NB4 (cell line): ENCODE results near the gene MATR3.

Experiments used
- MYC ChIP-seq: IDR thresholded peaks from 2 replicates; pipeline ENCODE4 v1.6.1; 2011; ENCODE audit warnings: low read depth, low read length
- POLR2A ChIP-seq: IDR thresholded peaks from 2 replicates; pipeline ENCODE4 v1.6.1; 2011; ENCODE audit warnings: mild to moderate bottlenecking; ENCODE audit not compliant: insufficient read length; ENCODE audit errors: extremely low read depth
- TF ChIP-seq, protein P1 (sequence below): IDR thresholded peaks from one replicate; pipeline ENCODE4 v1.5.1; 2012; ENCODE audit warnings: low read depth, low read length
- TF ChIP-seq, protein P2 (sequence below): IDR thresholded peaks from 2 replicates; pipeline ENCODE4 v1.6.1; 2011; ENCODE audit warnings: low read depth, low read length

DNA sequence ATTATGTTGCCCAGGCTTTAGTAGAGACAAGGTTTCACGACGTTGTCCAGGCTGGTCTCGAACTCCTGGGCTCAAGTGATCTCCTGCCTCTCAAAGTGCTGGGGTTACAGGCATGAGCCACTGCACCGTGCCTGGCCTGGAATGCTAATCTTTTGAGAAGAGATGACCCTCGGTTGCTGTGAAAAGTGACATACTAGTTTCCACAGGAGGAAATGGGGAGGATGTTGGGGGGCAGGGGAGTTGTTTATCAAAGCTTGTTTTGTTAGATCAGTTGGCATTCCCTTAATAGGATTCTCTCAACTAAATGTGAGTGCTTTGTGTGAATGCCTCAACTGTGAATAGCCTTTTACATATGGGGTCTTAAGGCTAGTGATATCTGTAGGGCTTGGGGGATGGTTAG, 16.4 kb upstream of the MATR3 start:
- TF ChIP-seq POLR2A, result no peak
- TF ChIP-seq, protein P1, sequence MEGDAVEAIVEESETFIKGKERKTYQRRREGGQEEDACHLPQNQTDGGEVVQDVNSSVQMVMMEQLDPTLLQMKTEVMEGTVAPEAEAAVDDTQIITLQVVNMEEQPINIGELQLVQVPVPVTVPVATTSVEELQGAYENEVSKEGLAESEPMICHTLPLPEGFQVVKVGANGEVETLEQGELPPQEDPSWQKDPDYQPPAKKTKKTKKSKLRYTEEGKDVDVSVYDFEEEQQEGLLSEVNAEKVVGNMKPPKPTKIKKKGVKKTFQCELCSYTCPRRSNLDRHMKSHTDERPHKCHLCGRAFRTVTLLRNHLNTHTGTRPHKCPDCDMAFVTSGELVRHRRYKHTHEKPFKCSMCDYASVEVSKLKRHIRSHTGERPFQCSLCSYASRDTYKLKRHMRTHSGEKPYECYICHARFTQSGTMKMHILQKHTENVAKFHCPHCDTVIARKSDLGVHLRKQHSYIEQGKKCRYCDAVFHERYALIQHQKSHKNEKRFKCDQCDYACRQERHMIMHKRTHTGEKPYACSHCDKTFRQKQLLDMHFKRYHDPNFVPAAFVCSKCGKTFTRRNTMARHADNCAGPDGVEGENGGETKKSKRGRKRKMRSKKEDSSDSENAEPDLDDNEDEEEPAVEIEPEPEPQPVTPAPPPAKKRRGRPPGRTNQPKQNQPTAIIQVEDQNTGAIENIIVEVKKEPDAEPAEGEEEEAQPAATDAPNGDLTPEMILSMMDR, result no peak
- TF ChIP-seq, protein P2, sequence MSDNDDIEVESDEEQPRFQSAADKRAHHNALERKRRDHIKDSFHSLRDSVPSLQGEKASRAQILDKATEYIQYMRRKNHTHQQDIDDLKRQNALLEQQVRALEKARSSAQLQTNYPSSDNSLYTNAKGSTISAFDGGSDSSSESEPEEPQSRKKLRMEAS, result no peak
- TF ChIP-seq MYC, result no peak
